GM19193 (cell line): ENCODE measurements around the gene GCGR.

Experiments
- POLR2A ChIP-seq: IDR thresholded peaks from 4 replicates; pipeline ENCODE4 v1.6.1; 2011; ENCODE audit not compliant: insufficient read depth, insufficient read length; ENCODE audit errors: extremely low read depth

GCGR gene

GRCh38 chr17:81849457-81849856, 45.5 kb downstream of the GCGR start:
- TF ChIP-seq POLR2A: no peak

GRCh38 chr17:81851423-81851822, 47.5 kb downstream of the GCGR start:
- no peak for TF ChIP-seq POLR2A

- no peak for TF ChIP-seq POLR2A
Measured at GRCh38 chr17:81852237-81852636, 48.3 kb downstream of the GCGR start.

GRCh38 chr17:81854974-81855774, 51.2 kb downstream of the GCGR start:
- TF ChIP-seq POLR2A: peak; percentile 26

GRCh38 chr17:81858170-81858966, 54.4 kb downstream of the GCGR start:
- TF ChIP-seq POLR2A: no peak

GRCh38 chr17:81858967-81859905, 55.3 kb downstream of the GCGR start:
- TF ChIP-seq POLR2A: no peak

- TF ChIP-seq POLR2A: peak; percentile 96
Measured at GRCh38 chr17:81859906-81860755, 56.2 kb downstream of the GCGR start, which contains the start of gene P4HB. TSS of gene P4HB (minus strand) at chr17:81860535. CDS start at chr17:81860471, 64 bp downstream.

- TF ChIP-seq POLR2A: peak; percentile 85
Measured at GRCh38 chr17:81860756-81861568, 57.0 kb downstream of the GCGR start.

GRCh38 chr17:81863123-81863675, 59.2 kb downstream of the GCGR start:
- TF ChIP-seq POLR2A: no peak
